Astrocyte (in vitro differentiated cells and primary cell): ENCODE measurements around the gene TPBG. TPM values are rescaled to one million over a fixed set of nuclear protein-coding genes. Genes with fewer than 3 reads are reported as not detected.
"Not testable (repeated sequence)": the region's sequence is repeated elsewhere in the genome, so short reads cannot be mapped to it uniquely, and the experiment has no call there.

ENCODE experiments used
- DNase-seq: peaks from one replicate; pipeline ENCODE4 v3.0.0-alpha.2; 2010; ENCODE audit warnings: low read depth
- FAIRE-seq: peaks from 2 replicates; lab custom pipeline; 2011; peaks lifted over from hg19 to GRCh38; lab: Jason Lieb, UNC
- H2AFZ ChIP-seq: 2 replicates; pipeline ENCODE4 v1.6.0; 2012; ENCODE audit warnings: low read depth, low read length, inconsistent platforms
- H3K27ac ChIP-seq: 2 replicates; pipeline ENCODE4 v1.5.1; 2011; ENCODE audit warnings: low read depth, low read length, inconsistent platforms
- H3K27me3 ChIP-seq: 2 replicates; pipeline ENCODE4 v1.6.0; 2011; ENCODE audit warnings: low read length, inconsistent platforms; ENCODE audit not compliant: insufficient read depth
- H3K36me3 ChIP-seq: 2 replicates; pipeline ENCODE4 v1.5.1; 2011; ENCODE audit warnings: low read length, inconsistent platforms; ENCODE audit not compliant: insufficient read depth
- H3K4me1 ChIP-seq: 2 replicates; pipeline ENCODE4 v1.5.1; 2011; ENCODE audit warnings: low read length, inconsistent platforms; ENCODE audit not compliant: insufficient read depth
- H3K4me2 ChIP-seq: 2 replicates; pipeline ENCODE4 v1.6.0; 2012; ENCODE audit warnings: low read length, inconsistent platforms
- H3K4me3 ChIP-seq: 2 replicates; pipeline ENCODE4 v1.5.1; 2011; ENCODE audit warnings: low read depth, mild to moderate bottlenecking, low read length, inconsistent platforms; ENCODE audit not compliant: insufficient read depth
- H3K79me2 ChIP-seq: 2 replicates; pipeline ENCODE4 v1.6.0; 2012; ENCODE audit warnings: mild to moderate bottlenecking, low read length, inconsistent platforms; ENCODE audit not compliant: insufficient read depth
- H3K9ac ChIP-seq: 2 replicates; pipeline ENCODE4 v1.6.0; 2012; ENCODE audit warnings: mild to moderate bottlenecking, low read length, inconsistent platforms
- H3K9me3 ChIP-seq: 2 replicates; pipeline ENCODE4 v1.5.1; 2012; ENCODE audit warnings: low read depth, mild to moderate bottlenecking, low read length, inconsistent platforms; ENCODE audit not compliant: insufficient read depth
- H4K20me1 ChIP-seq: 2 replicates; pipeline ENCODE4 v1.6.0; 2012; ENCODE audit warnings: low read length, inconsistent platforms; ENCODE audit not compliant: insufficient read depth
- H3K27ac Mint-ChIP-seq: one replicate; pipeline ENCODE4 v1.8.0; 2021; ENCODE audit warnings: mild to moderate bottlenecking, mixed read lengths; ENCODE audit not compliant: unreplicated experiment
- H3K27me3 Mint-ChIP-seq: one replicate; pipeline ENCODE4 v1.8.0; 2021; ENCODE audit warnings: low read depth, mixed read lengths; ENCODE audit not compliant: unreplicated experiment
- H3K36me3 Mint-ChIP-seq: one replicate; pipeline ENCODE4 v1.8.0; 2021; ENCODE audit warnings: low read depth, mixed read lengths; ENCODE audit not compliant: unreplicated experiment
- H3K4me1 Mint-ChIP-seq: one replicate; pipeline ENCODE4 v1.8.0; 2021; ENCODE audit warnings: low read depth, mixed read lengths; ENCODE audit not compliant: unreplicated experiment
- H3K4me3 Mint-ChIP-seq: one replicate; pipeline ENCODE4 v1.8.0; 2021; ENCODE audit warnings: mild to moderate bottlenecking, moderate library complexity, mixed read lengths; ENCODE audit not compliant: unreplicated experiment
- H3K9me3 Mint-ChIP-seq: one replicate; pipeline ENCODE4 v1.8.0; 2021; ENCODE audit warnings: mild to moderate bottlenecking, mixed read lengths; ENCODE audit not compliant: unreplicated experiment
- CTCF ChIP-seq: IDR thresholded peaks from 2 replicates; pipeline ENCODE4 v1.5.1; 2011; ENCODE audit warnings: low read depth, mild to moderate bottlenecking, inconsistent platforms, low read length, moderate library complexity; ENCODE audit not compliant: insufficient read depth
- EZH2 ChIP-seq: IDR thresholded peaks from 2 replicates; pipeline ENCODE4 v1.6.1; 2012; ENCODE audit warnings: mild to moderate bottlenecking, low read length, inconsistent platforms; ENCODE audit not compliant: insufficient read depth
- total RNA-seq: library from RNA; stranded (reverse); gene quantifications from 2 replicates; pipeline ENCODE4 v1.2.1, GENCODE V29; 2021

TPBG gene
- total RNA-seq, 1 donor from 2014 or later: 26.0 TPM

- Mint-ChIP-seq H3K27me3 (no peaks in the 10 kb centered on the region), H3K27ac (no peak overlapping the region), H3K9me3 (no peaks in the 10 kb centered on the region), H3K4me3 (no peak overlapping the region), H3K36me3 (no peaks in the 10 kb centered on the region), H3K4me1 (no peaks in the 10 kb centered on the region)
- Histone ChIP-seq H3K9ac (no peak overlapping the region), H2AFZ (no peak overlapping the region), H3K79me2 (no peaks in the 10 kb centered on the region), H3K9me3 (no peaks in the 10 kb centered on the region), H3K36me3 (no peaks in the 10 kb centered on the region), H3K4me1 (no peaks in the 10 kb centered on the region), H4K20me1 (no peaks in the 10 kb centered on the region), H3K27me3 (no peaks in the 10 kb centered on the region), H3K4me3 (no peak overlapping the region), H3K27ac (no peak overlapping the region), H3K4me2 (no peak overlapping the region)
- DNase-seq: no peak
- no peak for FAIRE-seq
- TF ChIP-seq CTCF (no peak), EZH2 (no peak)
Observed at GRCh38 chr6:82385546-82385945, 21.9 kb downstream of the TPBG start.

GRCh38 chr6:82385961-82386360 is 22.3 kb downstream of the TPBG start:
- Mint-ChIP-seq H3K27ac (no peak overlapping the region), H3K9me3 (no peaks in the 10 kb centered on the region), H3K4me3 (no peak overlapping the region), H3K4me1 (no peaks in the 10 kb centered on the region), H3K36me3 (no peaks in the 10 kb centered on the region), H3K27me3 (no peaks in the 10 kb centered on the region)
- H4K20me1 ChIP-seq: no peaks in the 10 kb centered on the region
- no peak for TF ChIP-seq CTCF
- TF ChIP-seq EZH2: no peak
- H3K9ac ChIP-seq: no peak overlapping the region
- no peak overlapping the region for H3K4me3 ChIP-seq
- no peaks in the 10 kb centered on the region for H3K79me2 ChIP-seq
- H3K27me3 ChIP-seq: no peaks in the 10 kb centered on the region
- no peaks in the 10 kb centered on the region for H3K36me3 ChIP-seq
- DNase-seq: no peak
- H3K9me3 ChIP-seq: no peaks in the 10 kb centered on the region
- no peak for FAIRE-seq
- no peak overlapping the region for H2AFZ ChIP-seq
- H3K4me2 ChIP-seq: no peak overlapping the region
- H3K4me1 ChIP-seq: no peaks in the 10 kb centered on the region
- no peak overlapping the region for H3K27ac ChIP-seq

- not testable (repeated sequence) for H3K9me3 Mint-ChIP-seq, H3K27me3 ChIP-seq, H3K27ac Mint-ChIP-seq, H3K4me2 ChIP-seq, H2AFZ ChIP-seq, H3K27me3 Mint-ChIP-seq, FAIRE-seq, DNase-seq, H3K36me3 Mint-ChIP-seq, H3K36me3 ChIP-seq, H3K79me2 ChIP-seq, H3K4me3 Mint-ChIP-seq, H3K4me3 ChIP-seq, H3K27ac ChIP-seq, H3K9ac ChIP-seq, H3K9me3 ChIP-seq, H4K20me1 ChIP-seq
- peaks cover 18% of the 10 kb centered on the region for H3K4me1 Mint-ChIP-seq
- H3K4me1 ChIP-seq: peaks cover 22% of the 10 kb centered on the region
Observed at GRCh38 chr6:82394770-82395169, 31.2 kb downstream of the TPBG start.
